ENCODE results near the gene SEZ6. TPM values are rescaled to one million over a fixed set of nuclear protein-coding genes. Genes with fewer than 3 reads are reported as not detected.

The SEZ6 gene
- total and polyA plus RNA-seq, 2 of the 4 experiments (the other 2 are of a cell fraction): not detected

DNA sequence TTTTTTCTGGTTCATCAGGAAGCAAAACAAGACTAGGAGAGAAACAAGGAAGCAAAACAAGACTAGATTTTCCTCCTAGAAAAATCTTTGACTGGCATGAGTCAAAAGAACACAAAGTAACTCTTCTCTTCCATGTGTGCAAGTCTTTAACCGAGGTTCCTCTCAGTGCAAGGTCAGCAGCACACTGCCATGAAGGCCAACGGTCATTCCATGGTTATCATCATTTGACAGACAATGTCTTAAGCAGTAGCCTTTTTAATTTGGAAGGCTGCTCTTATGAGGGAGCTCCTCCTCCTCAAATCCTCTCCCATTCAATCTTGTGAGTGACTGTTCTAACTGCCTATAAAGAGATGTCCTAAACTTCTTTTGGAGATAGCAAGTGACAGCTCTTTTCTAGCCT lies 87.5 kb downstream of the SEZ6 start:
- Histone ChIP-seq H3K14ac (replicated peaks; ENCODE audit: low read depth, low read length) (no peak overlapping the region), H3K27me3 (ENCODE audit: control insufficient read depth, insufficient read depth, low read length) (no peaks in the 10 kb centered on the region), H3K23ac (ENCODE audit: low read depth, low read length) (no peak overlapping the region), H3K4me2 (ENCODE audit: low read depth, low read length) (no peak overlapping the region), H3K9ac (ENCODE audit: low read depth, low read length) (no peak overlapping the region), H2AK5ac (ENCODE audit: low read depth, low read length) (no peak overlapping the region), H2BK20ac (ENCODE audit: low read depth, low read length) (no peak overlapping the region), H2AFZ (replicated peaks; ENCODE audit: low read length, poor library complexity) (no peak overlapping the region), H3K9me3 (ENCODE audit: control insufficient read depth, insufficient read depth, low read length) (no peaks in the 10 kb centered on the region), H3K4ac (ENCODE audit: low read depth, low read length) (no peak overlapping the region), H2BK15ac (ENCODE audit: low read depth, low read length) (no peak overlapping the region), H3K36me3 (ENCODE audit: control insufficient read depth, insufficient read depth, low read length) (peaks cover 52% of the 10 kb centered on the region), H3K4me1 (ENCODE audit: control insufficient read depth, insufficient read depth, low read length) (no peaks in the 10 kb centered on the region), H2AK9ac (replicated peaks; ENCODE audit: low read depth, low read length, poor library complexity) (no peak overlapping the region), H2BK120ac (ENCODE audit: low read depth, low read length) (no peak overlapping the region), H4K20me1 (ENCODE audit: insufficient read depth, low read length) (peaks cover 24% of the 10 kb centered on the region; the same call in 1 of the 2 replicates), H2BK5ac (ENCODE audit: low read depth, low read length, poor library complexity, severe bottlenecking) (no peak overlapping the region), H4K91ac (ENCODE audit: insufficient read depth, low read depth, low read length) (no peak overlapping the region), H3K79me1 (ENCODE audit: low read depth in 1 of 2, low read length in 2 of 2) (peaks cover 48 to 59% of the 10 kb centered on the region in 2 experiments), H4K5ac (ENCODE audit: low read depth, low read length) (no peak overlapping the region), H3K56ac (ENCODE audit: extremely low read depth, insufficient read depth, low read length) (no peak overlapping the region), H3K27ac (ENCODE audit: insufficient read depth, low read length) (no peak overlapping the region), H3K18ac (ENCODE audit: low read depth, low read length) (no peak overlapping the region), H3K4me3 (ENCODE audit: insufficient read depth, low read depth, low read length) (no peak overlapping the region), H4K8ac (ENCODE audit: low read depth in 2 of 2, low read length in 2 of 2) (no peak overlapping the region), H3K9me1 (ENCODE audit: insufficient read depth, low read length) (no peaks in the 10 kb centered on the region)
- 73% methylated on average over 2 of the region's 2 CpGs; no CpG with 5 or more reads in 1 of the 2 experiments for WGBS, 2 experiments (ENCODE audit: extremely low coverage in 2 of 2, insufficient read length in 1 of 2)
- dilution Hi-C loops (cut with HindIII; ENCODE audit: low sequenced_read_pairs, unreplicated experiment) (no loop called here), intact Hi-C loops (cut with micrococcal nuclease) (no loop called here), in situ Hi-C loops (cut with MboI; ENCODE audit: low sequenced_read_pairs) (no loop called here)
- CTCF ChIA-PET: no interaction called here
- no peak for TF ChIP-seq NFE2L2 (IDR thresholded peaks at IDR 0.05; ENCODE audit: low read depth, low read length)
- TF ChIP-seq CHD1 (IDR thresholded peaks at IDR 0.05; ENCODE audit: low read depth, low read length): no peak
- no peak for TF ChIP-seq MXI1 (IDR thresholded peaks at IDR 0.05; ENCODE audit: borderline replicate concordance, low read depth, low read length)
- no peak for TF ChIP-seq MAFK (IDR thresholded peaks at IDR 0.05; ENCODE audit: low read depth, low read length)
- TF ChIP-seq RAD21 (IDR thresholded peaks at IDR 0.05; ENCODE audit: low read length): no peak
- TF ChIP-seq, protein P1, sequence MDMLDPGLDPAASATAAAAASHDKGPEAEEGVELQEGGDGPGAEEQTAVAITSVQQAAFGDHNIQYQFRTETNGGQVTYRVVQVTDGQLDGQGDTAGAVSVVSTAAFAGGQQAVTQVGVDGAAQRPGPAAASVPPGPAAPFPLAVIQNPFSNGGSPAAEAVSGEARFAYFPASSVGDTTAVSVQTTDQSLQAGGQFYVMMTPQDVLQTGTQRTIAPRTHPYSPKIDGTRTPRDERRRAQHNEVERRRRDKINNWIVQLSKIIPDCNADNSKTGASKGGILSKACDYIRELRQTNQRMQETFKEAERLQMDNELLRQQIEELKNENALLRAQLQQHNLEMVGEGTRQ (IDR thresholded peaks at IDR 0.05; ENCODE audit: low read depth, low read length): no peak
- no peak for TF ChIP-seq RFX5 (IDR thresholded peaks at IDR 0.05; ENCODE audit: low read depth, low read length)
- no peak for TF ChIP-seq CEBPB (IDR thresholded peaks at IDR 0.05; ENCODE audit: low read depth, low read length)
- TF ChIP-seq, protein P2, sequence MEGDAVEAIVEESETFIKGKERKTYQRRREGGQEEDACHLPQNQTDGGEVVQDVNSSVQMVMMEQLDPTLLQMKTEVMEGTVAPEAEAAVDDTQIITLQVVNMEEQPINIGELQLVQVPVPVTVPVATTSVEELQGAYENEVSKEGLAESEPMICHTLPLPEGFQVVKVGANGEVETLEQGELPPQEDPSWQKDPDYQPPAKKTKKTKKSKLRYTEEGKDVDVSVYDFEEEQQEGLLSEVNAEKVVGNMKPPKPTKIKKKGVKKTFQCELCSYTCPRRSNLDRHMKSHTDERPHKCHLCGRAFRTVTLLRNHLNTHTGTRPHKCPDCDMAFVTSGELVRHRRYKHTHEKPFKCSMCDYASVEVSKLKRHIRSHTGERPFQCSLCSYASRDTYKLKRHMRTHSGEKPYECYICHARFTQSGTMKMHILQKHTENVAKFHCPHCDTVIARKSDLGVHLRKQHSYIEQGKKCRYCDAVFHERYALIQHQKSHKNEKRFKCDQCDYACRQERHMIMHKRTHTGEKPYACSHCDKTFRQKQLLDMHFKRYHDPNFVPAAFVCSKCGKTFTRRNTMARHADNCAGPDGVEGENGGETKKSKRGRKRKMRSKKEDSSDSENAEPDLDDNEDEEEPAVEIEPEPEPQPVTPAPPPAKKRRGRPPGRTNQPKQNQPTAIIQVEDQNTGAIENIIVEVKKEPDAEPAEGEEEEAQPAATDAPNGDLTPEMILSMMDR (conservative IDR thresholded peaks at IDR 0.05; ENCODE audit: low read depth, low read length): no peak
- TF ChIP-seq RCOR1 (IDR thresholded peaks at IDR 0.05; ENCODE audit: insufficient replicate concordance, low read length): no peak
- TF ChIP-seq FOS (IDR thresholded peaks at IDR 0.05; ENCODE audit: low read depth, low read length): no peak
- no peak for TF ChIP-seq POLR2A (IDR thresholded peaks at IDR 0.05; ENCODE audit: low read depth, low read length)
- TF ChIP-seq BHLHE40 (IDR thresholded peaks at IDR 0.05; ENCODE audit: low read depth, low read length): no peak
- TF ChIP-seq, protein P3, sequence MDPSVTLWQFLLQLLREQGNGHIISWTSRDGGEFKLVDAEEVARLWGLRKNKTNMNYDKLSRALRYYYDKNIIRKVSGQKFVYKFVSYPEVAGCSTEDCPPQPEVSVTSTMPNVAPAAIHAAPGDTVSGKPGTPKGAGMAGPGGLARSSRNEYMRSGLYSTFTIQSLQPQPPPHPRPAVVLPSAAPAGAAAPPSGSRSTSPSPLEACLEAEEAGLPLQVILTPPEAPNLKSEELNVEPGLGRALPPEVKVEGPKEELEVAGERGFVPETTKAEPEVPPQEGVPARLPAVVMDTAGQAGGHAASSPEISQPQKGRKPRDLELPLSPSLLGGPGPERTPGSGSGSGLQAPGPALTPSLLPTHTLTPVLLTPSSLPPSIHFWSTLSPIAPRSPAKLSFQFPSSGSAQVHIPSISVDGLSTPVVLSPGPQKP (IDR thresholded peaks at IDR 0.05; ENCODE audit: borderline replicate concordance, low read depth, low read length): no peak
- ATAC-seq (ENCODE audit: low read depth): no peak
- DNase-seq: no peak
- no TSS peak for BruUV-seq (replicated peaks)
- POLR2A ChIA-PET (ENCODE audit: unreplicated experiment): no interaction called here
